Trophoblast cell (in vitro differentiated cells and primary cell): ENCODE results near the gene LRRC1.
A peak's percentile ranks its signal among the peaks of the same experiment; 100 is the strongest.

Source experiments
- DNase-seq, 2 donors: peaks; one replicate each; pipeline ENCODE4 v3.0.0-alpha.2; 2016
- H2AFZ ChIP-seq: 2 replicates; pipeline ENCODE4 v1.6.1; 2013; ENCODE audit warnings: low read length, moderate library complexity, mild to moderate bottlenecking; ENCODE audit not compliant: insufficient read depth, poor library complexity
- H2AK5ac ChIP-seq: 2 replicates; pipeline ENCODE4 v1.6.1; 2013; ENCODE audit warnings: mild to moderate bottlenecking, low read length
- H2BK120ac ChIP-seq: 2 replicates; pipeline ENCODE4 v1.6.1; 2013; ENCODE audit warnings: low read length, mild to moderate bottlenecking, moderate library complexity; ENCODE audit not compliant: insufficient read depth, poor library complexity
- H2BK12ac ChIP-seq: 2 replicates; pipeline ENCODE4 v1.6.1; 2013; ENCODE audit warnings: mild to moderate bottlenecking, low read length, moderate library complexity
- H2BK5ac ChIP-seq: 2 replicates; pipeline ENCODE4 v1.6.1; 2013; ENCODE audit warnings: low read length, low read depth, moderate library complexity, mild to moderate bottlenecking; ENCODE audit not compliant: poor library complexity
- H3K14ac ChIP-seq: 2 replicates; pipeline ENCODE4 v1.6.1; 2013; ENCODE audit warnings: mild to moderate bottlenecking, low read length
- H3K18ac ChIP-seq: 2 replicates; pipeline ENCODE4 v1.6.1; 2013; ENCODE audit warnings: mild to moderate bottlenecking, low read length
- H3K23ac ChIP-seq: 2 replicates; pipeline ENCODE4 v1.6.1; 2013; ENCODE audit warnings: low read length
- H3K27ac ChIP-seq: 2 replicates; pipeline ENCODE4 v1.5.1; 2013; ENCODE audit warnings: low read depth, mild to moderate bottlenecking, inconsistent platforms, low read length, moderate library complexity
- H3K27me3 ChIP-seq: 2 replicates; pipeline ENCODE4 v1.6.1; 2013; ENCODE audit warnings: inconsistent platforms, mild to moderate bottlenecking, low read length, moderate library complexity; ENCODE audit not compliant: insufficient read depth
- H3K36me3 ChIP-seq, 2 experiments: 1 replicate in 1 of 2; 2 replicates in 1 of 2; pipeline ENCODE4 v1.6.1; 2013; ENCODE audit warnings: low read length in 2 of 2, mild to moderate bottlenecking in 2 of 2, moderate library complexity in 1 of 2; ENCODE audit not compliant: insufficient read depth in 2 of 2, control insufficient read depth in 1 of 2
- H3K4ac ChIP-seq: 2 replicates; pipeline ENCODE4 v1.6.1; 2013; ENCODE audit warnings: low read depth, mild to moderate bottlenecking, low read length, moderate library complexity
- H3K4me1 ChIP-seq, 2 experiments: 1 replicate in 1 of 2; 2 replicates in 1 of 2; pipeline ENCODE4 v1.6.1; 2013; ENCODE audit warnings: low read length in 2 of 2, mild to moderate bottlenecking in 2 of 2, moderate library complexity in 1 of 2; ENCODE audit not compliant: insufficient read depth in 2 of 2, control insufficient read depth in 1 of 2
- H3K4me2 ChIP-seq: 2 replicates; pipeline ENCODE4 v1.6.1; 2013; ENCODE audit warnings: inconsistent platforms, mild to moderate bottlenecking, low read length, moderate library complexity
- H3K4me3 ChIP-seq: 2 replicates; pipeline ENCODE4 v1.5.1; 2013; ENCODE audit warnings: mild to moderate bottlenecking, low read depth, low read length, inconsistent platforms
- H3K79me1 ChIP-seq: one replicate; pipeline ENCODE4 v1.6.1; 2013; ENCODE audit warnings: low read length
- H3K79me2 ChIP-seq: 2 replicates; pipeline ENCODE4 v1.6.1; 2013; ENCODE audit warnings: low read length, mild to moderate bottlenecking; ENCODE audit not compliant: control insufficient read depth, insufficient read depth, poor library complexity
- H3K9ac ChIP-seq: 2 replicates; pipeline ENCODE4 v1.6.1; 2013; ENCODE audit warnings: mild to moderate bottlenecking, low read length
- H3K9me3 ChIP-seq: 2 replicates; pipeline ENCODE4 v1.6.1; 2013; ENCODE audit warnings: low read depth, mild to moderate bottlenecking, control low read depth, inconsistent platforms, low read length; ENCODE audit not compliant: insufficient read depth
- H4K12ac ChIP-seq: 2 replicates; pipeline ENCODE4 v1.6.1; 2013; ENCODE audit warnings: low read depth, mild to moderate bottlenecking, low read length, moderate library complexity
- H4K8ac ChIP-seq: 2 replicates; pipeline ENCODE4 v1.6.1; 2013; ENCODE audit warnings: low read depth, mild to moderate bottlenecking, low read length, moderate library complexity
- H4K91ac ChIP-seq: one replicate; pipeline ENCODE4 v1.6.1; 2013; ENCODE audit warnings: low read depth, mild to moderate bottlenecking, low read length, moderate library complexity
- WGBS: extraction: QIAGEN DNeasy Blood & Tissue Kit; methylation state at CpG from one replicate; pipeline ENCODE4 v1.1.7; 2013; ENCODE audit warnings: missing lambda C conversion rate; ENCODE audit not compliant: insufficient read length, insufficient coverage; ENCODE audit errors: extremely low coverage; 5-methylcytosine and 5-hydroxymethylcytosine counted together

Gene LRRC1

GRCh38 chr6:53868626-53869025 is 73.8 kb downstream of the LRRC1 start:
- peaks cover 11 to 17% of the 10 kb centered on the region in 2 experiments for H3K4me1 ChIP-seq
- no peak overlapping the region for H3K4ac ChIP-seq
- DNase-seq = no peak
- H3K14ac ChIP-seq = no peak overlapping the region
- H3K27ac ChIP-seq = peak overlapping the region; percentile 86
- no peak overlapping the region for H4K91ac ChIP-seq
- H2BK12ac ChIP-seq = no peak overlapping the region
- no peak overlapping the region for H3K4me2 ChIP-seq
- H2BK5ac ChIP-seq = no peak overlapping the region
- H4K8ac ChIP-seq = no peak overlapping the region
- H2BK120ac ChIP-seq = no peak overlapping the region
- peaks cover 15% of the 10 kb centered on the region for H3K79me2 ChIP-seq
- no peak overlapping the region for H2AFZ ChIP-seq
- peaks cover 0 to 2% of the 10 kb centered on the region in 2 experiments for H3K36me3 ChIP-seq
- peaks cover 30% of the 10 kb centered on the region for H3K79me1 ChIP-seq
- H4K12ac ChIP-seq = no peak overlapping the region
- no peak overlapping the region for H3K18ac ChIP-seq
- no peaks in the 10 kb centered on the region for H3K27me3 ChIP-seq
- no peak overlapping the region for H3K23ac ChIP-seq
- no peak overlapping the region for H2AK5ac ChIP-seq
- H3K9ac ChIP-seq = no peak overlapping the region
- no peak overlapping the region for H3K4me3 ChIP-seq
- no peaks in the 10 kb centered on the region for H3K9me3 ChIP-seq

GRCh38 chr6:53869964-53870363 is 75.2 kb downstream of the LRRC1 start:
- Histone ChIP-seq H3K4ac (no peak overlapping the region), H3K79me2 (peaks cover 15% of the 10 kb centered on the region), H2AFZ (no peak overlapping the region), H3K9ac (no peak overlapping the region), H2AK5ac (no peak overlapping the region), H4K12ac (no peak overlapping the region), H4K91ac (no peak overlapping the region), H3K4me1 (peaks cover 3 to 10% of the 10 kb centered on the region in 2 experiments), H2BK120ac (no peak overlapping the region), H4K8ac (no peak overlapping the region), H3K4me3 (no peak overlapping the region), H3K36me3 (peaks cover 0 to 4% of the 10 kb centered on the region in 2 experiments), H3K14ac (no peak overlapping the region), H3K4me2 (no peak overlapping the region), H3K23ac (no peak overlapping the region), H3K18ac (no peak overlapping the region), H3K9me3 (no peaks in the 10 kb centered on the region), H2BK5ac (no peak overlapping the region), H3K27me3 (no peaks in the 10 kb centered on the region), H3K79me1 (peaks cover 23% of the 10 kb centered on the region), H3K27ac (peak overlapping the region; percentile 86), H2BK12ac (no peak overlapping the region)
- DNase-seq = peak; percentile 81 to 85
- WGBS = no CpG with 5 or more reads among the region's 6 CpGs

GRCh38 chr6:53873922-53874321 is 79.1 kb downstream of the LRRC1 start:
- H2AFZ ChIP-seq = no peak overlapping the region
- peaks cover 2% of the 10 kb centered on the region for H3K9me3 ChIP-seq
- WGBS = no CpG with 5 or more reads among the region's 4 CpGs

GRCh38 chr6:53874964-53875363 is 80.2 kb downstream of the LRRC1 start:
- Histone ChIP-seq H2AFZ (no peak overlapping the region), H3K27ac (no peak overlapping the region), H4K91ac (no peak overlapping the region), H3K23ac (no peak overlapping the region), H3K4me1 (peaks cover 9 to 13% of the 10 kb centered on the region in 2 experiments), H3K4me3 (no peak overlapping the region), H3K36me3 (peaks cover 0 to 6% of the 10 kb centered on the region in 2 experiments), H2BK5ac (no peak overlapping the region), H2BK120ac (no peak overlapping the region), H2BK12ac (no peak overlapping the region), H4K12ac (no peak overlapping the region), H3K9me3 (peaks cover 2% of the 10 kb centered on the region), H3K18ac (no peak overlapping the region), H4K8ac (no peak overlapping the region), H3K4me2 (no peak overlapping the region), H3K4ac (no peak overlapping the region), H2AK5ac (no peak overlapping the region), H3K14ac (no peak overlapping the region), H3K9ac (no peak overlapping the region), H3K79me1 (peaks cover 11% of the 10 kb centered on the region), H3K27me3 (no peaks in the 10 kb centered on the region), H3K79me2 (peaks cover 7% of the 10 kb centered on the region)
- DNase-seq = no peak
- WGBS = no CpG with 5 or more reads among the region's 2 CpGs

More at GRCh38 chr6:53873922-53874321, 79.1 kb downstream of the LRRC1 start:
- Histone ChIP-seq H3K18ac (peak overlapping the region; percentile 75), H3K36me3 (peaks cover 0 to 6% of the 10 kb centered on the region in 2 experiments), H4K91ac (no peak overlapping the region), H3K14ac (peak overlapping the region; percentile 48), H2BK12ac (peak overlapping the region; percentile 43), H3K9ac (no peak overlapping the region), H2BK5ac (no peak overlapping the region), H4K12ac (no peak overlapping the region), H3K27ac (no peak overlapping the region), H3K23ac (no peak overlapping the region), H3K4me2 (no peak overlapping the region), H2AK5ac (peak overlapping the region; percentile 82), H2BK120ac (no peak overlapping the region), H3K4me3 (no peak overlapping the region), H4K8ac (no peak overlapping the region), H3K27me3 (no peaks in the 10 kb centered on the region), H3K4me1 (peaks cover 8 to 10% of the 10 kb centered on the region in 2 experiments), H3K4ac (peak overlapping the region; percentile 88), H3K79me1 (peaks cover 15% of the 10 kb centered on the region), H3K79me2 (peaks cover 7% of the 10 kb centered on the region)
- peak in 1 of 2 donors; percentile 15 for DNase-seq
